Neural cell (in vitro differentiated cells): ENCODE results near the gene IL10RB. TPM values are rescaled to one million over a fixed set of nuclear protein-coding genes. Genes with fewer than 3 reads are reported as not detected.

Source experiments
- H2AFZ ChIP-seq: fragments of 200-600, 300-800 bp; sonication (generic), shearing (Covaris generic); 2 replicates; pipeline ENCODE4 v1.6.0; 2014; ENCODE audit warnings: low read depth, mild to moderate bottlenecking, antibody characterized with exemption, low read length, moderate library complexity
- H3F3A ChIP-seq: fragments of 200-600 bp; shearing (Covaris generic); 2 replicates; pipeline ENCODE4 v1.6.1; 2016; ENCODE audit warnings: mild to moderate bottlenecking, moderate library complexity, mixed read lengths, antibody characterized with exemption, low read length; ENCODE audit not compliant: insufficient read depth, poor library complexity, severe bottlenecking
- H3K27ac ChIP-seq: fragments of 200-600, 300-800 bp; sonication (generic), shearing (Covaris generic); 2 replicates; pipeline ENCODE4 v1.5.1; 2014; ENCODE audit warnings: mild to moderate bottlenecking, low read length, moderate library complexity
- H3K27me3 ChIP-seq: fragments of 300-800, 200-600 bp; sonication (generic), shearing (Covaris generic); 2 replicates; pipeline ENCODE4 v1.6.0; 2014; ENCODE audit warnings: mild to moderate bottlenecking, low read depth, low read length, moderate library complexity; ENCODE audit not compliant: insufficient read depth
- H3K36me3 ChIP-seq: fragments of 300-800, 200-600 bp; sonication (generic), shearing (Covaris generic); 2 replicates; pipeline ENCODE4 v1.5.1; 2014; ENCODE audit warnings: mild to moderate bottlenecking, antibody characterized with exemption, low read length, moderate library complexity; ENCODE audit not compliant: insufficient read depth
- H3K4me2 ChIP-seq: fragments of 300-800, 200-600 bp; sonication (generic), shearing (Covaris generic); 2 replicates; pipeline ENCODE4 v1.6.0; 2014; ENCODE audit warnings: mild to moderate bottlenecking, low read length
- H3K4me3 ChIP-seq: fragments of 300-800, 200-600 bp; sonication (generic), shearing (Covaris generic); 2 replicates; pipeline ENCODE4 v1.5.1; 2014; ENCODE audit warnings: mild to moderate bottlenecking, low read length, moderate library complexity
- H3K79me2 ChIP-seq: fragments of 200-600 bp; shearing (Covaris generic); replicated peaks from 2 replicates; pipeline ENCODE4 v1.6.0; 2014; ENCODE audit warnings: mild to moderate bottlenecking, low read length, moderate library complexity; ENCODE audit not compliant: insufficient read depth
- H3K9ac ChIP-seq: fragments of 300-800, 200-600 bp; sonication (generic), shearing (Covaris generic); 2 replicates; pipeline ENCODE4 v1.6.1; 2016; ENCODE audit warnings: mild to moderate bottlenecking, low read length, mixed read lengths
- H3K9me2 ChIP-seq: fragments of 200-600 bp; shearing (Covaris generic); 2 replicates; pipeline ENCODE4 v1.6.1; 2016; ENCODE audit warnings: mild to moderate bottlenecking, low read length, mixed read lengths; ENCODE audit not compliant: insufficient read depth
- H3K9me3 ChIP-seq: fragments of 200-600, 300-800 bp; sonication (generic), shearing (Covaris generic); 2 replicates; pipeline ENCODE4 v1.6.1; 2016; ENCODE audit warnings: mild to moderate bottlenecking, mixed run types, low read length, moderate library complexity, mixed read lengths
- H4K20me1 ChIP-seq: fragments of 200-600 bp; shearing (Covaris generic); 2 replicates; pipeline ENCODE4 v1.6.1; 2016; ENCODE audit warnings: mild to moderate bottlenecking, mixed run types; ENCODE audit not compliant: insufficient read depth
- CTCF ChIP-seq: fragments of 450-650 bp; IDR thresholded peaks from 2 replicates; pipeline ENCODE4 v1.5.1; 2014; ENCODE audit warnings: antibody characterized with exemption, mild to moderate bottlenecking, moderate library complexity; ENCODE audit not compliant: poor library complexity, severe bottlenecking
- EP300 ChIP-seq: fragments of 450-650 bp; conservative IDR thresholded peaks from 2 replicates; pipeline ENCODE4 v1.6.1; 2014; ENCODE audit warnings: antibody characterized with exemption, mild to moderate bottlenecking, moderate library complexity; ENCODE audit not compliant: poor library complexity, severe bottlenecking
- EZH2 ChIP-seq: fragments of 200-600, 300-800 bp; shearing (Covaris generic), sonication (generic); IDR thresholded peaks from 2 replicates; pipeline ENCODE4 v1.6.1; 2014; ENCODE audit warnings: antibody characterized with exemption, low read length, borderline replicate concordance, mild to moderate bottlenecking; ENCODE audit not compliant: insufficient read depth, poor library complexity, severe bottlenecking
- MXI1 ChIP-seq: fragments of 450-650 bp; conservative IDR thresholded peaks from 2 replicates; pipeline ENCODE4 v1.6.1; 2014; ENCODE audit warnings: antibody characterized with exemption, mild to moderate bottlenecking; ENCODE audit not compliant: poor library complexity, severe bottlenecking
- POLR2AphosphoS5 ChIP-seq: IDR thresholded peaks from 2 replicates; pipeline ENCODE4 v1.6.1; 2012
- RAD21 ChIP-seq: fragments of 450-650 bp; conservative IDR thresholded peaks from 2 replicates; pipeline ENCODE4 v1.6.1; 2014; ENCODE audit warnings: antibody characterized with exemption, mild to moderate bottlenecking, moderate library complexity
- REST ChIP-seq: IDR thresholded peaks from 2 replicates; pipeline ENCODE4 v1.6.1; 2012; ENCODE audit warnings: borderline replicate concordance
- SMC3 ChIP-seq: fragments of 450-650 bp; conservative IDR thresholded peaks from 2 replicates; pipeline ENCODE4 v1.6.1; 2014; ENCODE audit warnings: antibody characterized with exemption, mild to moderate bottlenecking, moderate library complexity; ENCODE audit not compliant: poor library complexity
- TAF1 ChIP-seq: IDR thresholded peaks from 2 replicates; pipeline ENCODE4 v1.6.1; 2012; ENCODE audit warnings: low read depth
- polyA plus RNA-seq: library from polyadenylated mRNA; depleted of rRNA; stranded (reverse); fragments of >200 nt; gene quantifications from 2 replicates; pipeline ENCODE4 v1.2.3, GENCODE V29; 2014

Gene IL10RB
- polyA plus RNA-seq, 1 donor from 2014 or later = 6.0 TPM

- H3K27ac ChIP-seq = no peak overlapping the region
Observed at GRCh38 chr21:33244082-33244778, 21.9 kb upstream of the IL10RB start.

GRCh38 chr21:33244779-33245105 lies 21.4 kb upstream of the IL10RB start:
- Histone ChIP-seq H3K9me3 (no peaks in the 10 kb centered on the region), H3K4me3 (no peak overlapping the region), H3K79me2 (no peaks in the 10 kb centered on the region), H3K36me3 (peaks cover 11% of the 10 kb centered on the region), H2AFZ (no peak overlapping the region), H3K9ac (no peak overlapping the region), H3F3A (no peaks in the 10 kb centered on the region), H3K27me3 (no peaks in the 10 kb centered on the region), H3K27ac (no peak overlapping the region), H4K20me1 (no peaks in the 10 kb centered on the region), H3K9me2 (no peaks in the 10 kb centered on the region), H3K4me2 (no peak overlapping the region)
- TF ChIP-seq RAD21 (no peak), CTCF (no peak), EZH2 (no peak), MXI1 (no peak), REST (no peak)

More at GRCh38 chr21:33244082-33244778, 21.9 kb upstream of the IL10RB start:
- H3K4me2 ChIP-seq = no peak overlapping the region
- no peaks in the 10 kb centered on the region for H3K9me2 ChIP-seq
- peaks cover 11% of the 10 kb centered on the region for H3K36me3 ChIP-seq
- no peaks in the 10 kb centered on the region for H3F3A ChIP-seq
- no peaks in the 10 kb centered on the region for H3K79me2 ChIP-seq
- no peaks in the 10 kb centered on the region for H4K20me1 ChIP-seq
- H2AFZ ChIP-seq = no peak overlapping the region
- H3K27me3 ChIP-seq = no peaks in the 10 kb centered on the region
- no peak overlapping the region for H3K9ac ChIP-seq
- H3K9me3 ChIP-seq = peaks cover 2% of the 10 kb centered on the region
- H3K4me3 ChIP-seq = no peak overlapping the region
- TF ChIP-seq POLR2AphosphoS5 = no peak
- TF ChIP-seq SMC3 = no peak
- no peak for TF ChIP-seq RAD21
- TF ChIP-seq REST = no peak
- no peak for TF ChIP-seq TAF1
- no peak for TF ChIP-seq EP300
- no peak for TF ChIP-seq MXI1
- no peak for TF ChIP-seq CTCF
- no peak for TF ChIP-seq EZH2
